ENCODE measurements around the gene ASB1.
"Not testable (repeated sequence)": the region's sequence is repeated elsewhere in the genome, so short reads cannot be mapped to it uniquely, and the experiment has no call there.

The ASB1 gene

DNA sequence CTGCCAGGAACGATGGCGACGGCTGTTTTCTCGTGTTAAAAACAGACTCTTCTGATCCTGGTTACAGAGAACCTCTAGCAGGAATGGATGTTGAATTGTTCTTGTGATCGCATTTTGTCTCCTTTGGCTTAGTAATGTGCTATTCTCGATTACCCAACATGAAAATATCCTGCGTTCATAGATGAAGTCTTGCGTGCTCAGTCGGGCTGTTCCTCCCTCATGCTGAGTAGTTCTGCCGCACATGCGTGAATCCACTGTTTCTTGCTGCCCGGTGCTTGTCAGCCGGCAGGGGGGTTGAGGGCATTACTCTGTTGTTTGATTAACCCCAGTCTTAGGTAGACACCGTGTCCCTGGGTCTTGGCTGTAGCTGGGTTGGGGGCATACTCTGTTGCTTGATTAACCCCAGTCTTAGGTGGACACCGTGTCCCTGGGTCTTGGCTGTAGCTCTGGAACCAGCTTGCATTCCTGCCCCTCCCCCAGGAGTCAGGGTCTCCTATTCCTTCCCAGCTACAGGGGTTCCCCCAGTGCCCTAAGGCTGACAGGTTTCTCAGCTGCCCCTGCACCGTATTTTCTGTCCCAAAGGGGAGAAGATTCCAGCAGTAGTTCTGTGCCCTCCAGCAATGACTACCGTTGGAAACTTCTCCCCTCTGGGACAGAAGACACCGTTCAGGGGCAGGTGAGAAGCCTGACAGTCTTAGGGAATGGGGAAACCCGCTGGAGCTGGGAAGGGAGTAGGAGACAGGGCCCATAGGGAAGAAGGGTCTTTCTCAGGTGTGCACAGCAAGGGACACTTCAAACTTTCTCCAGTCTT lies 22.1 kb upstream of the ASB1 start:
- no peak for DNase-seq

- DNase-seq, result not testable (repeated sequence)
Observed at GRCh38 chr2:238405217-238405555, 21.5 kb upstream of the ASB1 start.

DNA sequence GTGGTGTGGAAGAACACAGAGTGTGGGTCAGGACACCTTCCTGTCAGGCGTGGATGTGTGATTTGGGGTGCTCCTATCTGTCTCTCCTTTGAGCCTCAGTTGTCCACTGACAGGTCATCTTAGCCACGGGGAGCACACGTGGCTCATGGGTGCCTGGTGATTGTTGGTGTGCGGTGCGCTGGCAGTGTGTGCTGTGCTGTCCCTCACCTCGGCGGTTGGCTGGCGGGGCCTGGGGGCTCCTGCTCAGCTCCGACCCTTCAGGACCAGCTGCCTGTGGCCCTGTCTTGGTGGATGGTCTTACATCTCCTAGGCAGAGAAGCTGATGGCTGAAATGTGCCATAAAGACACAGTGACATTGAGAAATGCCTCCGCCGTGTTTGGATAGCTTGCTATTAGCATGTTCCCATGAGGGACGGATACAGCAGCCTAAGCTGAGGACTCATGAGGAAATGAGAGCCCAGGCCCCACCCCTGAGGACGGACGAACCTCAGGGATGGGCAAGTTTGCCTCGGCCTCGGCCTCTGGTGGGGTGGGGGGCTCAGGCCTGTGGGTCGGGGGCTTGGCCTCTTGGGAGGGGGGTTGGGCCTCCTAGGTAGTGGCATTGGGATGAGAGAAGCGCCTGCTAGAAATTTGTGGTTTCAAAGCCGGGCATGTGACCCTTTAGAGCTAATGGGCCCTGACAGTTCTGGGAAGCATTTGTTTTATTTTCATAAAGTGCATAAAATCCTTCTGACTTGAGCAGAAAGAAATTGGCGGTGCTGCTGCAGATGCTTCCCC lies 20.3 kb upstream of the ASB1 start:
- no peak for DNase-seq

DNA sequence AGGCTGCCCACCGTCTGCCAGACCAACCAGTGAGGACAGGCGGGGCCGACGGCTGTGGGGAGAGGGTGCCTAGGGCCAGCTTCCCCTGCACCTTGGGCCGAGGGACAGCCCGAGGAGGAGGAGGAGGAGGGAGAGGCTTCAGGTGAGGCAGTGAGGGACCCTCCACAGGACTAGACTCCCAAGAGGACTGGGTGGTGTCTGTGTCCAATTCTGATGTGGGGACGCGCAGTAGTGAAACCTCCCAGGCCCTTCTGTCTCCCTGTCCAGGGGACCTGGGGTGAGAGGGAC lies 19.8 kb upstream of the ASB1 start:
- no peak for DNase-seq

DNA sequence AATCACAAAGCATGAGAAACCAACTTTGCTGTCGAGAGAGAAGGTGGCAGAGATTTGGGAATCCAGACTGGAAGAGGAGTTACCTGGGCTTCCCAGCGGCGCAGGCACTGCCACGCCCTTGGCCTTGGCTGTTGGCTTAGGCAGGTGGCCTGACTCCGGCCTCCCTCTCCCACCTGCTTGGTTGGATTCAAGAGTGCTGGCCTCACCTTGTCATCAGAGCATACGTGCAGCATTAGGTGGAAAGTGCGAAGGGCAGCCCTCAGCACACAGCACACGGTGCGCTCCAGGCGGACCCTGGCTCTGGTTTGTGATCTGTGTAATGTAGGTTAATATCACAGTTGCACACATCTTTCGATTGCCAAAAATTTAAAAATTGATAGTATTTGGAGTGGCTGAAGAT lies 19.2 kb upstream of the ASB1 start:
- DNase-seq, result no peak

GRCh38 chr2:238408615-238409340 lies 17.9 kb upstream of the ASB1 start:
- DNase-seq, result no peak

- no peak for DNase-seq
Observed at GRCh38 chr2:238409341-238410199, 17.2 kb upstream of the ASB1 start.

GRCh38 chr2:238412067-238412767 lies 14.5 kb upstream of the ASB1 start:
- no peak for DNase-seq

GRCh38 chr2:238413368-238413767 lies 13.4 kb upstream of the ASB1 start:
- no peak for DNase-seq

- DNase-seq, result peak in 2 of 5 experiments; percentile 36 to 41
Observed at GRCh38 chr2:238415036-238415764, 11.5 kb upstream of the ASB1 start.

DNA sequence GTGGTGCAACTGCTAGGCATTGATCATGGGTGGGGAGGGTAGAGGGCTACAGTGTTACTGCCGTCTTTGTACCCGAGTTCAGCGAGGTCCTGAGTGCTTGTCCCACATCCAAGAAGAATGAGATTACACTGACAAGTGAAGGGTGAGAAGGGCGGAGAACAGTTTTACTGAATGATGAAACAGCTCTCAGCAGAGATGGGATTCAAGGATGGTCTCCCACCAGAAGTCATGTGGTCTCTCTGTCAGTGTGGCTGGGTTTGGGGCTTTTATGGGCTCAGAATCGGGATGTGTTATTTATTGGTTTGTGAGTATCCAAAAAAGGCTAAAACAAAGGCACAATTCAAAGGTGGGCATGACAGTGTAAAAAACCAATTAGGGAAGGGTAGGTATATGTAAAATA lies 10.8 kb upstream of the ASB1 start:
- no peak for DNase-seq

DNA sequence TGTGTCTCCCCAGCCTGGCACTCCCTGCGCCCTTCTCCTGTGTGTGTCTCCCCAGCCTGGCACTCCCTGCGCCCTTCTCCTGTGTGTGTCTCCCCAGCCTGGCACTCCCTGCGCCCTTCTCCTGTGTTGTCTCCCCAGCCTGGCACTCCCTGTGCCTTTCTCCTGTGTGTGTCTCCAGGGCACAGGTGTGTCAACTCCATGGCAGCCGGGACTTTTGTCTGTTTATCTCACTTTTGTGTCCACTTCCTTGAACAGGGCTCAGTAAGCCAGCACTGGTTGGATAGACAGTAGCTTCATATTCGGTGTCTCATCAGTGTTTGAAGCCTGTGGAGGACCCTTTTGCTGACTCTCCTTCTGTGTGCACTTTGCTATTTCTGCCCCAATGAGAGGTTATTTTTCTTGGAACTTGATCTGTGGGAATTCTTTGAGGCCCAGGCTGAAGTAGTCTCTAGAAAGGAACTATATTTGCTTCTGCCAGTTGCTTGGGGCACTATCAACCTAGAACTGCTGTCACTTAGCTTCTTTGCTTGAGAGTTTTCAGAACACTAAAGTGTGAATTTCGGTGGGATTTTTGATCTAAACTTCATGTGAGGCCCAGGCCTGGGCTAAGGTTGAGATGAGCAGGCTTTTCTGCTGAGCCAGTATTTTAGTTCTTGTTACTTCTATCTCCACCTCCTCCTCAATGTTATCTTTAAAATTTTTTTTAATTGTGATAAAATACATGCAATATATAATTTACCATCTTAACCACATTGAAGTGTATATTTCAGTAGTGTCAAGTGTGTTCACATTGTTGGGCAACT lies 8.3 kb upstream of the ASB1 start:
- no peak for DNase-seq

GRCh38 chr2:238418999-238419546 lies 7.7 kb upstream of the ASB1 start:
- no peak for DNase-seq

- DNase-seq, result no peak
Observed at GRCh38 chr2:238420442-238420841, 6.3 kb upstream of the ASB1 start.

DNA sequence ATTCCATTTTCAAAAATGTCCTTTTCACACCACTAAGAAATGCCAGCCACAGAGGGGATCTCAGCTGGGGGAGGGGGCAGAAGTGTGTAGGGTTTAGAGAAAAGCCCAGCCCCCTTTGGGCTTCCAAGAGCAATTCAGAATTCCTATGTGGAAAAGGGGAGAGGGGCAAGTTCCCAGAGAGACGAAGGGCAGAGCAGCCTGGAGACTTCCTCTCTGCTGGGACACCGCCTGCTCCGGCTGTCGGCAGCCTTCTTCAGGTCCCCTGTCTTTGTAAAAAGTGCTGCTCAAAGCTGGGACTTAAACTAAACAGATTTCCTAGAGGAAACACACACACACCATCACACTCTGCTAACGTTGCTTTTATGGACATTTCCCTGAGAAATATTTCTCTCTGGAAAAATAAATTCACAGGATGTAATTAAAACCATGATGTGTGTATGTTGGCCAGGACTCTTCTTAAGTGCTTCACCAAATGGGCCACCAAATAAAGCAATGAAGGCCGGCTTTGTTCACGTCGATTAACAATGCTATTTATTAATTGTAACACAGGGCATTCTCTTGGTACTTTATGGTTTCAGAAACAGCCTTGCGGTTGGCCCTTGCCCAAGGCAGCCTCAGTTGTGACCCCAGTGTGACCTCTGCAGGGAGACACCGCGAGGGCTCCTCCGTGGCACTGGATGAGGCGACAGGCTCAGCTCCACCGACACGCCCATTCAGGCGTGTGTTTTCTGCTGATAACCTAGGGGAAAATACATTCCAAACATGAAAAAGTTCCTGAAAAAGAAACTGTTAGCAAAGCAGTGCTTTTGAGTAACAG lies 5.6 kb upstream of the ASB1 start:
- no peak for DNase-seq

DNA sequence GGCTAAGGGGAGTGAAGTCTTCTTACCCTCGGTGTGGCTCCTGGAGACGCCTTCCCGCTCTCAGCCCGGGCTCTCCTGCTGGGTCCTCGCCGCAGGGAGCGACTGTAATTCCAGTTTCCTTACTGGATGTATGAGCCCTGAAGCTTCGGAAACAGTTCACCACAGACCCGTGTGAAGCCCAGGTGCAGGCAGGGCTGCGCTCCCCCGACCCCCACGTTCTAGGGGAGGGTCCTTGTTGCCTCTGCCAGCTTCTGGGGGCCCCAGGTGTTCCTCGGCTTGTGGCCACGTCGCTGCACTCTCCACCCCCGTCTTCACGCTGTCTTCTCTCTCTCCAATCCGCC lies 5.1 kb upstream of the ASB1 start:
- DNase-seq, result no peak

- no peak for DNase-seq
Observed at GRCh38 chr2:238422285-238422684, 4.4 kb upstream of the ASB1 start.

DNA sequence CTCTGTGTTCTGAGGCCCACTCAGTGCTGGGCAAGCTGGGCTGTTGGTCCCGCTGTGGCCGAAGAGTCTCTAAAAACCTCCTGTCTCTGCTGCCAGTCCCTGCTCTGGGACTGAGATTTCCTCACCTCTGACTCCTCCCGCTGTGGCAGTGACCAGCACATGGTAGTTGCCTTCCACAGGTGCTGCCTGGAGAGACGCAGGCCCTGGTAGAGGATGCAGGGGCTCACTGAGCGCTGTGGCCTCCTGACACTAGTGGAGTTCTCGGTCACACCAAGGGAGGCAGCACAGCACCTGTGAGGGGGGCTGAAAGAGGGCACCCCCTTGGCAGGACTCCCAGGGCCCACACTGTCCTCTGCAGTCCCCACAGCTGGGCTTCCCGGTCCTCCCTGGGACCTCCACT lies 3.8 kb upstream of the ASB1 start:
- no peak for DNase-seq

DNA sequence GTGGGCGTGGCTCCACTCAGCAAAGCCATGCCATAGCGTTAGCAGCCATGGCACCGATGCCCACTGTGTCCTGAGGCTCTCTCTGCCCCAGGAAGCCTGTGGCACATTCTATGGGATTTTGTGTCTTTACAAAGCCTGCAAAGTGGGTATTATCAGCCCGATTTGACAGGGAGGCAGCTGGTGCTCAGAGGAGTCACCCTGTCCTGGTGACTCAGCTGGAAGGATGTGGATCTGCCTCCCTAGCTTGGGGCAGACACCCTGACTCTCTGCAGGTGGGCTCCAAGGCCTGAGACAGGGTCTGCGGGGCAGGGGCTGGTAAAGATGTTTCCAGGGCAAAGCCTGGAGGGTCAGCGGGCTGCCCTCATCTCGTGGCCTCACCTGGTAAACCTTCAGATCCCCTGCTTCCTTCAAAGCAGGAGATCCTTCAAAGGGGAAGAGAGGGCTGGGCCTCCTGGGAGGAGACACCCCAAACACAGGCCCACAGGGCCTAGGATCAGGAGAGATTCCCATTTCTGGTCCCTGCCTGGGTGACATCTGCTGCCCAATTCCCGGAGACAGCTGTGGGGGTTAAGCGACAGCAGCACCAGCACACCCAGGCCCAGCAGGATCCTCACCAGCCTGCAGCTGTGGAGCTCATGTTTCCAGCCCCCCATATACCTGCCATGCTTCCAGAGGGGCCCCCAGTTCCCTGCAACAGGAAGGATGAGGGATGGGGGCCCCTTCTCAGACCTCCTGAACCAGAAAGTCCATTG lies 3.0 kb upstream of the ASB1 start:
- no peak for DNase-seq

All from T-helper 2 cell (primary cell).